ENCODE data around the gene GPC5.

GPC5 gene

DNA sequence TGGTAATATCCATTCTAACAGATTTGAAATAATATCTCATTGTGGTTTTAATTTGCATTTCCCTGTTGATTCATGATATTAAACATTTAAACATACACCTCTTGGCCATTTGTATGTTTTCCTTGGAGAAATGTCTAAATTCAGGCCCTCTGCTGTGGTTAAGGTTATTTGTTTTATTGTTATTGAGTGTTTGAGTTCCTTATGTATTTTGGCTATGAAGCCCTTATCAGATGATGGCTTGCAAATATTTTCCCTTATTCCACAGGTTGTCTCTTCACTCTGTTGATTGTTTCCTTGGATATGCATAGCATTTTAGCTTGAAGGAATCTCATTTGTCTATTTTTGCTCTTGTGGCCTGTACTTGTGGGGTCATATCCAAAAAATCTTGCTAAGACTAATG, 303.6 kb downstream of the GPC5 start:
- DNase-seq (ENCODE audit: extremely low read depth in 1 of 2, low read depth in 1 of 2), result no peak

DNA sequence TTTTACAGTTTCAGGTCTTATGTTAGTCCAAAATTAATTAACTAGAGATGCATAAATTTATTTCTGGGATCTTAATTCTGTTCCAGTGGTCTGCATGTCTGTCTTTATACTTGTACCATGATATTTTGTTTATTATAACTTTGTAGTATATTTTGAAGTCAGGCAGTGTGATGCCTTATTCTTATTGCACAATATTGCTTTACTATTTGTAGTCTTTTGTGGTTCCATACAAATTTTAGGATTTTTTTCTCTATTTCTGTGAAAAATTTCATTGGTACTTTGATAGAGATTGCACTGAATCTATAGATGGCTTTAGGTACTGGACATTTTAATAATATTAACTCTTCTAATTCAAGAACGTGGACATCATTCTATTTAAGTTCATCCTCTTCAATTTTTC, 304.0 kb downstream of the GPC5 start:
- no peak for DNase-seq (ENCODE audit: extremely low read depth in 1 of 2, low read depth in 1 of 2)

DNA sequence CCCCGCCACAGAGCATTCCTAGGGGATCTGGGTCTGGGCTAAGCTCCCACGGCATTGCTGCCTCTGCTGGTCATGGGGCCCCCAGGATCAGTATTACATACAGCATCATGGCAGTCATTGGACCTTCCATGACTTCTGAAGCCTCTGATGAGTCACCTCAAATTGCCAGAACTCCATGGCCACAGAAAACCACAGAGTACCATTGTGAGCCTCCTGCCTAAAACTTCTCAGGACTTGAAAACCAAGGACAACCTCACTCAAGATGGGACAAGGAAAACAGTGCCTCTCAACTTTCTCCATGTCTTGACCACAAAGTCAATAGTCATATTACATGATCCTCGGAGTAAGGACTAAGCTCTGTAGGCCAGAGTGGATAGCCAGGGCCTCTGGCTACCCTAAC, 306.0 kb downstream of the GPC5 start:
- DNase-seq (ENCODE audit: extremely low read depth in 1 of 2, low read depth in 1 of 2), result no peak

DNA sequence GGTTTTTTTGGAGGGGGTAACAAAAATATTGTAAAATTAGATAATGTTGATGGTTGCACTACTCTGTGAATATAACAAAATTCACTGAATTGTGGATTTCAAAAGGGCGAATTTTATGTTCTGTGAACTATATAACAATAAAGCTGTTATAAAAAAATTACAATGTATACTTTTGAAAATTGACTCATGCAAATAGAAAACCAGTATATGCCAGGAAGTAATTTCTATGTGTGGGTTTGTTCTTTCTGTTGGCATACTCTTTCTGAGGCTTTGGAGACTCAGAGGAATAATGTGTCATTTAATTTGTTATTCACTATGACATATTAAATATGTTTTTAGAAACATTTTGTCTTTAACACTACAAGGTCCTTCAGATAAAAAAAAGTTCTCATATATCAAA, 310.1 kb downstream of the GPC5 start:
- no peak for DNase-seq (ENCODE audit: extremely low read depth in 1 of 2, low read depth in 1 of 2)

DNA sequence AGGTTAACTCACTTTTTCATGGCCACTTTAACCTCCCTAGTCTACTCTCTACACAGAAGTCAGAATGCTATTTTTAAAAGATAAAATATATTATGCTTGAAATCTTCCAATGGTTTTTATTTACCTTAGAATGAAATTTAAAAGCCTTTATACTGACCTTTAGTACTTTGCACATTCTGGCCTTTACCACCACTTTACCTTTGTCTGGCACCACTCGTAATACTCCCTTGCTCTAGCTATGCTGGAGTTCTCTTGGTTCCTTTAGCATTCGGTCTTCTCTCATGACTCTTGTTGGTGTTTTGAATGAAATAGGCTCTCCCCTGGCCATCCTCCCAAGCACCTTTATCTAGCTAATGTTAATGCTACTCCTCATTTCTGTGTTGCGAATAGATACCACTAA, 310.8 kb downstream of the GPC5 start:
- DNase-seq (ENCODE audit: extremely low read depth in 1 of 2, low read depth in 1 of 2), result no peak

DNA sequence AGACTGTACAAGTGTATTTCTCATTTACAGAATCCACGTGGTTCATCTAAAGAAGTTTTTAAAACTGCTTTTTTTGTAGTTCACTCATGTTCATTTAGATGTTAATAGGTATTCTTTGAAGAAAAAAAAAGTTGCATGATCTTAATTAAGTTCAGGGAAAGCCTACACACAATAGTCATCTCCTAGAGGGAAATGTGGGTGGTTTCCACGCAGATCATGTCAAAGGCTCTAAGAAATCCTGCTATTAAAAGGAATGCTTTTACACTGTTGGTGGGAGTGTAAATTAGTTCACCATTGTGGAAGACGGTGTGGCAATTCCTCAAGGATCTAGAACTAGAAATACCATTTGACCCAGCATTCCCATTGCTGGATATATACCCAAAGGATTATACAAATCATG, 312.3 kb downstream of the GPC5 start:
- DNase-seq (ENCODE audit: extremely low read depth in 1 of 2, low read depth in 1 of 2), result no peak

DNA sequence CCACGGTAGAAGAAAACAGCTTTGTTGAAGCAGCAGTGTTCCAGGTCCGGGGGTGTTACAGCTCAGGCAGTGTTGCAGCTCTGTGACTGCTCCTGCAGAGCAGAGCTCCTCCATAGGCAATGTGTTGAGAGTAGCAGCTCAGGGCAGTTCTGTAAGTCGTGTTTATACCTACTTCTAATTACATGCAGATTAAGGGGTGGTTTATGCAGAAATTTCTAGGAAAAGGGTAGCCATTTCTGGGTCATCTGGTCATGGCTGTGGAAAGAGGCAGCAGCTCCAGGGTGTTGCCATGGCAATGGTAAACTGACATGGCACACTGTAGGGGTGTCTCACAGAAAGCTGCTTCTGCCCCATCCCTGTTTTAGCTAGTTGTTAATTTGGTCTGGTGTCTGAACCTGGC, 316.4 kb downstream of the GPC5 start:
- DNase-seq (ENCODE audit: extremely low read depth in 1 of 2, low read depth in 1 of 2), result no peak

DNA sequence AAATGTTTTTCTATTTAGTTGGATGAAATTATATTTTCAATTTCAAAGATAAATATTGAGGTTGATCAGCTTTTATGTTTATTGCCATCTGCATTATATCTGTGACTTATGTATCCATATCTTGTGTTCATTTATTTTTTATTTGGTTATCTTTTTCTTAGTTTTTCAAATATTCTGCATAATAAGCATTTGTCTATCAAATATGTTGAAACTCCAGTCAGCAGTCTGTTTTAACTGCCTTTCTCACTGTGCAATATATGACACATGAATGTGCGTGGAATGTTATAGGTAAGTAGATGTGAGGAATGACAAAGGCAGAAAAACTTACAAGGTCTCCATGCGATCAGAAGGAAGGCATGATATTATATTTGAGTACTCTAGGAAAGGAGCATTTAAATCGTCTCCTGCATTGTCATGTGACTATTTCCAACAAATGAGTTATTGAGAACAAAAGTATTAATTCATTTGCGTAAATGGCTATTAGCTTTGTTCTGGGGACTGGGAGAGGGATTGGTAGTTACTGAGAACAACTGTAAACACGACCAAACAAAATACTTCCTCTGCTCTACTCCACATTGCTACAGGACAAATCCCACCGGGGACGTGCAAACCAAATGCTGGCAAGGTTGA, 318.1 kb downstream of the GPC5 start:
- no peak for DNase-seq (ENCODE audit: extremely low read depth in 1 of 2, low read depth in 1 of 2)

DNA sequence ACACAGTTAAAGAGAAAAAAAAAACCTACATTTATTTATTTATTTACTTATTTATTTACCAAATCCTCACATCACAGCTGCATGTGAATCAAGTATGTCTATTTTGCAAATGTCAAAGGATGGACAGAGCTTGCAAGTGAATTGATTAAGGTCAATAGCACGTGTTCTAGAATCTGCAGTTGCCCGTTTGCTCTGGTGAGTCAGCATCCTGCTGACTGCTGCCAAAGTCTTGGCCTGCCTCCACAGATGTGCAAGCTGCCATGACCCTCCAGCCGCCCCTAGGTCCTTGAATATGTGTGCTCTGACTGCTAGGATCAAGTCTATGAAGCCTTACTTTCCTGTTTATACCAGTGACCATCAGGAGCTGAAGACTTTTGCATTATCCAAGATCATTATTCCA, 320.6 kb downstream of the GPC5 start:
- no peak for DNase-seq (ENCODE audit: extremely low read depth in 1 of 2, low read depth in 1 of 2)

DNA sequence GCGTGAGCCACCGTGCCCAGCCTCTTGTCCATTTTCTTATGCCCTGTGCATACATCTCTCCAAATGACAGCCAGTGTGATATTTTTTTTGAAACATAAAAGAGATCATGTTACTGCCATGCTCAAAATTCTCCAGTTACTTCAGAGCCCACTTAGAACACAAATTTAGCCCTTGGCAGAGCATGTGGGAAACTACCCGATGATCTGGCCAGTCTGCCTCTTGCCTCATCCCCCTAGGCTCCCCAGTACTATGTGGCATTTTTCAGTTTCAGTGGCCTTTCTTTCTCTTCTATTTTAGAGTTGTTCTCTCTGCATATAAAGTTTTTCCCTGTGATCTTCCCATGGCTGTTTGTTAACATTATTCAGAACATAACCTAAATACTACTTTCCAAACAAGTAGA, 323.0 kb downstream of the GPC5 start:
- no peak for DNase-seq (ENCODE audit: extremely low read depth in 1 of 2, low read depth in 1 of 2)

DNA sequence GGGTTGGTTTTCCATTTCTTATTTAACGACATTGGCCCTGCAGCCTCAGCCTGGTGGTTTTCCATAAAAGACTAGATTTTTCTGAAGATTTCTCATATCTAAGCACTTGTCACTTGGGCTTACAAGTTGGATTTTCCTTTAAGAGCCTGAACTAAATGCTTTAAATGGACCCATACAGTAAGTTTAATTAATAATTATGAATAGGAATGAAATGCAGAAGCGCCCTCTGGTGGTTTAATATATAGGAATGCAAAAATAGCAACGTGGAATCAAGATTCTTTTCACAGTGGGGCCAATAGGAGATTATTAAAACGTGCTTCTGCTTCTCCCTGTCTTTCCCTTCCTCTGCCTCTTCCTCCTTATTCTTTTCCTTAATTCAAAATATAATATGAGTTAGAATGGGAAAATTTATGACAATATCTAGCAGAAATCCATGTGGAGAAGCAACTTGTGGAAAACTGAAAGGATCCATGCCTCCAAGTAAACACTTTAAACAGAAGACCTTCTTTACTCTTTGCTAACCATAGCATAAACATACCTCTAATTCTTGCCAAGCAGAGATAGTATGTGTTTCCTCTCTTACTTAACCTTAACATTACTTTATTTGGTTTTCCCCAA, 324.0 kb downstream of the GPC5 start:
- DNase-seq (ENCODE audit: extremely low read depth in 1 of 2, low read depth in 1 of 2), result no peak

DNA sequence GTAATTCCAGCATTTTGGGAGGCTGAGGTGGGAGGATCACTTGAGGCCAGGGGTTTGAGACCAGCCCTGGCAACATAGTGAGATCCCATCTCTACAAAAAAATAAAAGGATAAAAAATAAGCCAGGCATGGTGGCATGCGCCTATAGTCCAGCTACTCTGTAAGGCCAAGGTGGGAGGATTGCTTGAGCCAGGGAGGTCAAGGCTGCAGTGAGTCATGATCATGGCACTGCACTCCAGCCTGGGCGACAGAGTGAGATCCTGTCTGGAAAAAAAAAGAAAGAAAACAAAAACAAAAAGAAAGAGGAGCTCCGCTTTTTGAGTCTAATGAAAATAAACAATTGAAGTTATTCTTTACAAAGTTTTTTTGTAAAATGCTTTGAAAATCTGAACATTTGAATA, 326.2 kb downstream of the GPC5 start:
- DNase-seq (ENCODE audit: extremely low read depth in 1 of 2, low read depth in 1 of 2), result no peak

DNA sequence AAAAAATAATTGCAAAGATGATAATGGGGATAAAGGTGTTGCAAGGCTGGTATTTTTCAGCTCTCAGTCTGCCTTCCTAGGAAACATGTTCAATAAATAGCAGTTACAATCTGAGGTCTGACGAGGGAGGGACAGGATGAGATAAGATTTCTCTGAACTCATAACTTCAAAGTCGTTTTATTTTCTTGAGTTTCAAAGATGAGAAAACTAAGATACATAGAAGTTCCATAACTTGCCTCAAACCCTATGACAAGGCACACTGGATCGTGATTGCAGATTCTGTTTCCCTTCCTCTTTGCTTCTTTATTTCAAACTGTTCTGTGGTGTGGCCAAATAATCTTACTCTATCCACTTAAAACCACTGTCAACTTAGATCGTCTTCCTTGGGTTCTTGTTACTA, 327.2 kb downstream of the GPC5 start:
- no peak for DNase-seq (ENCODE audit: extremely low read depth in 1 of 2, low read depth in 1 of 2)

DNA sequence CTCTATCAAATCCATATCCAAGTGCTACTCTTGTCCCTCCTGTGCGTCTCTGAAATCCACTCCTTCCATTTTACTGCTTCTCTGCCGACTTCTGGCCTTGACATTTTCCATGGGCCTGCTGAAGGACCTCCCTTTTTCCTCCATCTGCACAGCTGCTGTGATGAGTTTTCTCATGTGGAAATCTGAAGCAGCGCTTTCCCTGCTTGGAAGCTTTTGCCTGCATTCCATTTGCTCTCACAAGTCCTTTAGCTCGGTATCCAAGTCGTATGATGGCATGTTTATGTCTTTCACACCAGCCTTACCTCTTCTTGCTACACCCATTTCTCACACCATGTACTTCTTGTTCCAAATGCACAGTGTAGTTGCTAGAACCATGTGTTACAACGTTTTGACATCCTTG, 328.2 kb downstream of the GPC5 start:
- DNase-seq (ENCODE audit: extremely low read depth in 1 of 2, low read depth in 1 of 2), result no peak

DNA sequence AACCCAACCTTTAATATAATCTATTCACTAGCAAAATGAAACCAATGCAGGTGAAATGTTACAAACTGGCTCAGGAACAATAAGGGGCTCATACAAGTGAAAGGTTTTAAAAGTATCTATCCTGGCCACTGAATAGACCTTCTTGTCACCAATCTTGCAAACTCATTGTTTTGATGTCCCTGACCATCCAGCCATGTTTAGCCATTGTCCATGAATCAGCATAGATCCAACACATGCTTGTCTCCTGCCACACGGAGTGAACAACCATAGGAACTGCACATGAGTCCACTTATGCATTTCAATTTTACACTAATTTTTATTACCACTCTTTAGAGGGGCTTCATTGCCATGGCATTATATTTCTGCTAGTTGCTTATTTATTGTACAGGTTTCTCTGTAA, 331.4 kb downstream of the GPC5 start:
- no peak for DNase-seq (ENCODE audit: extremely low read depth in 1 of 2, low read depth in 1 of 2)

DNA sequence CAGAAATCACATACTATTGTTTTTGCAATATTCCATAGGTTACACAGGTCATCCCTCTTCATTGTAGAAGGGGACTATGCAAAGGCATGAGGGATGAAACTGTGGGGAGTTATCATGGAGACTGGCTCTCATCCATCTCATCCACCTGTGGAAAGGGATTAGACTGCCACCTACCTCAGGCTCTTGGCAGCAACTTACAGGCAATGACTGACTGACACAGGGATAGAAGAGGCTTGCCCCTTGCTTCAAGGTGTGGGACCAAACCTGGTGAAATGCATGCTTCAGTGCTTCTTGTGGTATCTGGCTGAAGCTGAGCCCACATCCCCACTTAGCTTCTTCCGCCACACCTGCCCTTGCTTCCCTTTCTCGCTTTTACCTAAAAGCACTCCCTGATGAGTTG, 341.3 kb downstream of the GPC5 start:
- DNase-seq (ENCODE audit: extremely low read depth in 1 of 2, low read depth in 1 of 2), result no peak

DNA sequence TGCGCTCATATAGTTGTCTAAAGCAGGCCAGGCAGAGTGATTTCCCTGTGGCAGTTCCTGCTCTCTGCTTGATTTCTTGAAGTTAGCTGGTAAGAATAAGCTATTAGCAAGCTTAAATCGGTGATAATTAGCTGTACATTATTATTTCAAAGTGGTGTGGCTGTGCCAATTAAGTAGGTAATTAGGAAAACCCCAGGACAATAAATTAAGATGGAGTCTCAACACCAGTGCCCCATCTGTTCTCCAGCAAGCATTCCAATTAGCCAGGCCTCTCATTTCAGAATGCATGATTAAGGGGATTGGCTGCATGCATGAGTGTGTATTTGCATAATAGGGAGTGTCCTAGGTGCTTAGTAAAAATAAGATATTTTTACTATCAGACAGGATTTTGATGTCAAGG, 342.3 kb downstream of the GPC5 start:
- no peak for DNase-seq (ENCODE audit: extremely low read depth in 1 of 2, low read depth in 1 of 2)

DNA sequence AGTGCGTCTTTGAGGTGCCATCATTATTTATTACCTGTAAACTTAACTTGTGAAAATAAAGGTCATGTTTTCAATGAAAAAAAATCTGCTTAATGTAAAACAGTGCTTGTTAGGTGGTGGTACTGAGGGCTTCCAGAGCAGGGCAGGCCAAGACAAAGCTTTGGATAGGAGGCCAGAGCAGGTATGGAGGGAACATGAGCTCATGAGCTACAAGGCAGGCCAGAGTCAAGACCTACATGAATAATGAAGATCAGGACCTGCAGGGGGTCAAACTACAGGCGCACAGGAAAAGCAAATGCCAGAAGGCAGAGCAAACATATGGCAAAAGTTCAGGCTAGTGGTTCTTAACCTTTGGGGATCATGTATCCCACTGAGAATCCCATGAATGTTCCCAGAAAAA, 343.5 kb downstream of the GPC5 start:
- no peak for DNase-seq (ENCODE audit: extremely low read depth in 1 of 2, low read depth in 1 of 2)

DNA sequence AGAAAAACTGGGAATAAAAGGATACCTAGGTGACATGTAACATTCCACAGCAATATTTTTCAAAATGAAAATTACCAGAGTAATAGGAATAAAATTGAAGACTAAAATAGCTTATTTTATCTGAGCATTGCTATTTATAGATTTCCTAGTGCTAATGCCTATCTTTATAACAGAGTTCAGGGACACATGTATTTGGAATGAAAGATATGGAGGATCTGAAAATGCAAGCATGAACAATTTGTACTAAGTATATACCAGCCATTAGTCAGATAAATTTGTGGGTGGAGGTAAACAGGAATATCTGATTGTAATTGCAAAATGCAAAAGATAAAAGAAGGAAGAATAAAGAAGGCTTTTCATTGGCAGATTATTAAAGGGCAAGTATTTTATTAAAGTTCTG, 345.9 kb downstream of the GPC5 start:
- no peak for DNase-seq (ENCODE audit: extremely low read depth in 1 of 2, low read depth in 1 of 2)

DNA sequence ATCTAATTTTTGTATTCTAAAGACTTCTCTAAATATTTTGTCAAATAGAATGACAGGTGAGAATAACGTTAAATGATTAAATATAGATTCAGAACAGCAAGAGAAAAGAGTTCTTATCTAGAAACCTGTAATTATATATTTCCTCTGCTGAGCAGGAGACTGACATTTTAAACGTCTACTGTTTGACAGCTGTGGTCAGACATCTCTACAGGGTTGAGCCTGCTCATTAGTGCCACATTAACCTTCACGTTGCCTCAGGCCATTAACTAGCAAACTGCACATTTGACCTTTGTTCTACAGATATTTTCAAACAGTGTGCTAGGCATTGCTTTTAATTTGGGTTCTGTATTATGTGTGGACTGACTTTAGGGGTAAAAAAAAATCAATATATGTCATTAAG, 347.5 kb downstream of the GPC5 start:
- no peak for DNase-seq (ENCODE audit: extremely low read depth in 1 of 2, low read depth in 1 of 2)

DNA sequence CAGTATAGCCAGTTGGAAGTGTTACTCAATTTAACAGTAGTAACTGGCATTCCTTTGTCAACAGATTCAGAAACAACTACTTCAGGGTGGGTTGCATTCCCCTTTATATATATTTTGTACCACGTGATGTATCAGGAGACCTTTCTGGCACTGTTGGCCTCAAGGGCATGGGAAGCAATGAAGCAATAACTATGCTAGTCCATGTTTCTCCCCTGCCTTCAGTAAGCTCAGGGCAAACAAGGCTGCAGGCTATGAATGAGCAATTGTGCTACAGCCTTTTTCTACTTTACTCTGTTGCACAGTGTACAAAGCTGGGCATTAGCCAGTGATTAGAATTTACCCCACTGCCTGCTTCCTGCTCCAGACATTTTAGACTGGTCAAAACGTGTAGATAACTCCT, 348.8 kb downstream of the GPC5 start:
- DNase-seq (ENCODE audit: extremely low read depth in 1 of 2, low read depth in 1 of 2), result no peak

DNA sequence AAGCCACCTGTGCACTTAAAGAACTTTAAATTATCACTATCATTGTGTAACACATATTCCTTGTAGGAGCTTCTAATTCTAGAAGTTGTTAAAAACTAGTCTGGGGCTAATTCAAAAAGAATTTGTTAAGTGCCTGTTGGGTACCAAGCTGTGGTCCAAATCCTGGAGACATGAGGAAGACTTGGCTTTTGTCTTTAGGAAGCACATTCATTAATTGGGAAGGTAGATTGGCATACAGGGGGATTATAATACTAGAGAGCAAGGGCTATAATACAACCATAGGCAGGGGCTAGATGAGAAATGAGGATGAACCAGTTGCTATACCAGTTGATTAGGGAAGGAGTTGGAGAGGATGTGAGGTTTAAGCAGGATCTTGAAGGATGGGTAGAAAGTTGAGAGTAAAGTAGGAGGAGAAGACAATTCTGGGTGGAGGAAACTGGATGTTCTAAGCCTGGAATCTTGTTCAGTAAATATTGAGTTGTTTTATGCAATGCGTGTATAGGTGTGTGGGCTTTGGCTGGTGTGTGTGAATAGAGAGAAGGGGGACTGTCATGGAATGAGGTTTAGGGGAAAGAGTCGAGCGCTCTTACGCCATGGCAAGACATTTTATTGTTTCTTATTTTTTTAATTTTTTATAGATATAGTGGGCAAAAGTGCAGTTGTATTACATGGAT, 350.1 kb downstream of the GPC5 start:
- DNase-seq (ENCODE audit: extremely low read depth in 1 of 2, low read depth in 1 of 2), result no peak

DNA sequence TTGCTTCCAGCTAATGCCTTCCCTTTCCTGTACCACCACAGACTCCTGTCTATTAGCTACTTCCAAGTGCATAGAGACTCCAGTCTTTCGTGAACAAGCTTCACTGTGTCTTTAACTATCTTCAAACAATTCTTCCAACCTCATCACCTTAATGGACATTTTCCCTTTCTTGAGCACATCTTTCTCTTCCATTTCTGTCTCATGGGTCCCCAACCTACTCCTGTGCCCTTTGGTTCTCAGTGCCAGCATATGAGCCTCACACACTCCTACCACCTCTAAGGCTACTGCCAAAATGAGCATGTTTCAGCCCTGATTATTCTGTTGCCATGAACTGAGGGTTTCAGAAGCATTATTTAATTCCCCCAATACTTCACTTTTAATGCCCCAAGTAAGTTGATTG, 360.3 kb downstream of the GPC5 start:
- DNase-seq (ENCODE audit: extremely low read depth in 1 of 2, low read depth in 1 of 2), result no peak

Measured in activated CD8-positive, alpha-beta memory T cell treated with anti-CD3 and anti-CD28 coated beads for 1 hour (primary cell).